HG03442 (cell line): ENCODE data around the gene TMEM53.

Experiments used
- ATAC-seq: cut with Tn5 transposase; IDR thresholded peaks from one replicate; pipeline ENCODE4 v1.9.1; 2021; ENCODE audit warnings: mild to moderate bottlenecking, moderate library complexity; ENCODE audit not compliant: unreplicated experiment

Gene TMEM53

GRCh38 chr1:44698138-44698537, 23.9 kb upstream of the TMEM53 start:
- ATAC-seq: no peak

- no peak for ATAC-seq
These were observed 22.6 kb upstream of the TMEM53 start for GRCh38 chr1:44696789-44697345.

- no peak for ATAC-seq
These were observed 21.8 kb upstream of the TMEM53 start for GRCh38 chr1:44696101-44696500.

- no peak for ATAC-seq
These were observed 21.4 kb upstream of the TMEM53 start for GRCh38 chr1:44695671-44696070.

- peak; percentile 61 for ATAC-seq
These were observed 20.7 kb upstream of the TMEM53 start for GRCh38 chr1:44694863-44695478.

GRCh38 chr1:44693900-44694299, 19.6 kb upstream of the TMEM53 start:
- no peak for ATAC-seq

GRCh38 chr1:44693159-44693558, 18.9 kb upstream of the TMEM53 start:
- no peak for ATAC-seq

GRCh38 chr1:44689447-44689765, 15.1 kb upstream of the TMEM53 start:
- no peak for ATAC-seq

- ATAC-seq: no peak
These were observed 14.6 kb upstream of the TMEM53 start for GRCh38 chr1:44688760-44689446.

- no peak for ATAC-seq
These were observed 11.6 kb upstream of the TMEM53 start for GRCh38 chr1:44685881-44686280.

- ATAC-seq: no peak
These were observed 10.9 kb upstream of the TMEM53 start for GRCh38 chr1:44685218-44685617.

- ATAC-seq: peak; percentile 74
These were observed 10.2 kb upstream of the TMEM53 start for GRCh38 chr1:44684525-44684924.

GRCh38 chr1:44682883-44683265, 8.6 kb upstream of the TMEM53 start:
- ATAC-seq: no peak

- no peak for ATAC-seq
These were observed 7.9 kb upstream of the TMEM53 start for GRCh38 chr1:44681905-44682882.

GRCh38 chr1:44679468-44679867, 5.2 kb upstream of the TMEM53 start:
- ATAC-seq: no peak

GRCh38 chr1:44678626-44679025, 4.3 kb upstream of the TMEM53 start:
- no peak for ATAC-seq

GRCh38 chr1:44678120-44678519, 3.8 kb upstream of the TMEM53 start:
- no peak for ATAC-seq

- ATAC-seq: no peak
These were observed 3.0 kb upstream of the TMEM53 start for GRCh38 chr1:44677201-44677766.

- no peak for ATAC-seq
These were observed 2.4 kb upstream of the TMEM53 start for GRCh38 chr1:44676484-44677200.

GRCh38 chr1:44675186-44675585, 905 bp upstream of the TMEM53 start:
- ATAC-seq: no peak
